ENCODE data around the gene IDE.

DNA sequence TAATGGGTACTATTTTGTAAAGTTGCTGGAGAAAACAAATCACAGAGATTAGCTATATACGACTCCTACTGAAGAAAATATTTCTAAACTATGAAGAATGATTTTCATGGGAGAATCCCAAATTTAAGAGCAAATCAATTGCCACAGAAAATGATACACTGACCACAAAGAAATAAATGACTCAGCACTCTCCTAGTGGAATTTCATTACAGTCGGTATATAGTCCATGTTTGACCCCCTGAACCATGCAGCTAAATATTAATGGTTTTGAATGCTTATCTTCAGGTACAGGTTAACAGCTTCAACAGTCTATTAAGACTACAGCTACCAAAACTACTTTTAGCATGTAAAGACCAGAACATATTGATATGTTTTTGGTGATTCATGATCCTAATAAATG lies 65.0 kb downstream of the IDE start:
- TF ChIP-seq, protein P1, sequence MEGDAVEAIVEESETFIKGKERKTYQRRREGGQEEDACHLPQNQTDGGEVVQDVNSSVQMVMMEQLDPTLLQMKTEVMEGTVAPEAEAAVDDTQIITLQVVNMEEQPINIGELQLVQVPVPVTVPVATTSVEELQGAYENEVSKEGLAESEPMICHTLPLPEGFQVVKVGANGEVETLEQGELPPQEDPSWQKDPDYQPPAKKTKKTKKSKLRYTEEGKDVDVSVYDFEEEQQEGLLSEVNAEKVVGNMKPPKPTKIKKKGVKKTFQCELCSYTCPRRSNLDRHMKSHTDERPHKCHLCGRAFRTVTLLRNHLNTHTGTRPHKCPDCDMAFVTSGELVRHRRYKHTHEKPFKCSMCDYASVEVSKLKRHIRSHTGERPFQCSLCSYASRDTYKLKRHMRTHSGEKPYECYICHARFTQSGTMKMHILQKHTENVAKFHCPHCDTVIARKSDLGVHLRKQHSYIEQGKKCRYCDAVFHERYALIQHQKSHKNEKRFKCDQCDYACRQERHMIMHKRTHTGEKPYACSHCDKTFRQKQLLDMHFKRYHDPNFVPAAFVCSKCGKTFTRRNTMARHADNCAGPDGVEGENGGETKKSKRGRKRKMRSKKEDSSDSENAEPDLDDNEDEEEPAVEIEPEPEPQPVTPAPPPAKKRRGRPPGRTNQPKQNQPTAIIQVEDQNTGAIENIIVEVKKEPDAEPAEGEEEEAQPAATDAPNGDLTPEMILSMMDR (IDR thresholded peaks at IDR 0.05) = no peak
- TF ChIP-seq POLR2A (IDR thresholded peaks at IDR 0.05) = no peak

All from uterus (tissue), 2 donors.